ENCODE data around the gene AIFM3.
"Not testable (repeated sequence)": the region's sequence is repeated elsewhere in the genome, so short reads cannot be mapped to it uniquely, and the experiment has no call there.

DNA sequence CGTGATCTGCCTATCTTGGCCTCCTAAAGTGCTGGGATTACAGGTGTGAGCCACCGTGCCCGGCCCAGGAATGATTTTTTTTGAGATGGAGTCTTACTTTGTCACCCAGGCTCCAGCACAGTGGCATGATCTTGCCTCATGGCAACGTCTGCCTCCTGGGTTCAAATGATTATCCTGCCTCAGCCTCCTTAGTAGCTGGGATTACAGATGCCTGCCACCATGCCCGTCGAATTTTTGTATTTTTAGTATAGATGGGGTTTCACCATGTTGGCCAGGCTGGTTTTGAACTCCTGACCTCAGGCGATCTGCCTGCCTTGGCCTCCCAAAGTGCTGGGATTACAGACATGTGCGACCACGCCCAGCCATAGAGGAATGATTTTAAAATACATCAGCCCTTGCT is 32.0 kb upstream of the AIFM3 start:
- not testable (repeated sequence) for TF ChIP-seq EZH2 (IDR thresholded peaks at IDR 0.05; ENCODE audit: insufficient read depth, poor library complexity, severe bottlenecking); EZH2phosphoT487 (IDR thresholded peaks at IDR 0.05; ENCODE audit: insufficient read depth, low read depth)

All from GM23248 (cell line).